GM12878 (cell line): Measurements from ENCODE around the gene CATSPERD. TPM values are rescaled to one million over a fixed set of nuclear protein-coding genes. Genes with fewer than 3 reads are reported as not detected.

ENCODE experiments used
- ATAC-seq: fragments of 200-7000 bp; cut with Tn5 transposase; 3 replicates; pipeline ENCODE4 v1.9.1; 2020; ENCODE audit warnings: mild to moderate bottlenecking, moderate library complexity
- Bru-seq: library from RNA; stranded (reverse); fragments of 400-500 nt; gene quantifications from one replicate; lab custom pipeline; 2021; lab: Mats Ljungman, UMichigan
- BruChase-seq, 2 experiments: library from RNA; stranded (reverse); fragments of 400-500 nt; gene quantifications; one replicate each; lab custom pipeline; 2021; lab: Mats Ljungman, UMichigan
- BruUV-seq: library from RNA; stranded (reverse); fragments of 400-500 nt; replicated peaks from 2 replicates; lab custom pipeline; 2021; lab: Mats Ljungman, UMichigan
- CTCF ChIA-PET: fragments of 300-600 bp; sonication (Branson Sonifier 250); formaldehyde crosslinking; extraction: SDS; loops from one replicate; lab custom pipeline; 2021; ENCODE audit warnings: inconsistent platforms; lab: Yijun Ruan, JAX
- POLR2A ChIA-PET: fragments of 350-600 bp; formaldehyde crosslinking; extraction: SDS; loops from one replicate; lab custom pipeline; 2021; ENCODE audit warnings: inconsistent platforms; lab: Charles Lee
- RAD21 ChIA-PET: fragments of 300-600 bp; sonication (Branson Sonifier 250); formaldehyde crosslinking; loops from one replicate; lab custom pipeline; 2023; ENCODE audit warnings: antibody characterized with exemption; ENCODE audit not compliant: unreplicated experiment; lab: Charles Lee
- SMC1A ChIA-PET: fragments of 300-600 bp; sonication (Branson Sonifier 250); formaldehyde crosslinking; loops from one replicate; lab custom pipeline; 2023; ENCODE audit not compliant: unreplicated experiment, uncharacterized antibody; lab: Charles Lee
- DNase-seq: peaks from one replicate; pipeline ENCODE4 v3.0.0-alpha.2; 2011; ENCODE audit warnings: low read depth, low spot score
- FAIRE-seq: peaks from 3 replicates; lab custom pipeline; 2011; peaks lifted over from hg19 to GRCh38; lab: Jason Lieb, UNC
- H2AFZ ChIP-seq: 2 replicates; pipeline ENCODE4 v1.6.0; 2011; ENCODE audit warnings: low read depth, low read length, control low read depth; ENCODE audit not compliant: control insufficient read depth
- H3K27ac ChIP-seq: 2 replicates; pipeline ENCODE4 v1.5.1; 2011; ENCODE audit warnings: control low read depth; ENCODE audit not compliant: control insufficient read depth, insufficient read depth
- H3K27me3 ChIP-seq, 2 experiments: replicated peaks in 1 of 2; 2 replicates each; pipeline versions ENCODE4 v1.6.0 to v1.6.1; 2011; ENCODE audit warnings: low read length in 1 of 2; ENCODE audit not compliant: control insufficient read depth in 2 of 2, insufficient read depth in 2 of 2
- H3K36me3 ChIP-seq, 2 experiments: 2 replicates each; pipeline ENCODE4 v1.5.1; 2011; ENCODE audit warnings: low read length in 1 of 2; ENCODE audit not compliant: control insufficient read depth in 2 of 2, insufficient read depth in 2 of 2
- H3K4me1 ChIP-seq: 2 replicates; pipeline ENCODE4 v1.6.1; 2011; ENCODE audit warnings: mild to moderate bottlenecking, low read length, moderate library complexity, mixed read lengths; ENCODE audit not compliant: control insufficient read depth, insufficient read depth
- H3K4me2 ChIP-seq: 2 replicates; pipeline ENCODE4 v1.6.0; 2011; ENCODE audit warnings: control low read depth; ENCODE audit not compliant: control insufficient read depth, insufficient read depth
- H3K4me3 ChIP-seq: fragments of 200-600 bp; sonication (generic); 2 replicates; pipeline ENCODE4 v1.5.1; 2016
- H3K79me2 ChIP-seq: 2 replicates; pipeline ENCODE4 v1.6.0; 2011; ENCODE audit warnings: low read length; ENCODE audit not compliant: control insufficient read depth, insufficient read depth
- H3K9ac ChIP-seq: 2 replicates; pipeline ENCODE4 v1.8.0; 2011; ENCODE audit warnings: low read length, control low read depth, mixed read lengths; ENCODE audit not compliant: control insufficient read depth, insufficient read depth
- H3K9me3 ChIP-seq: replicated peaks from 3 replicates; pipeline ENCODE4 v1.5.1; 2011; ENCODE audit warnings: mild to moderate bottlenecking, low read length; ENCODE audit not compliant: control insufficient read depth, insufficient read depth
- H4K20me1 ChIP-seq: 2 replicates; pipeline ENCODE4 v1.6.0; 2011; ENCODE audit not compliant: control insufficient read depth, insufficient read depth
- ATF7 ChIP-seq: fragments of 450-650 bp; IDR thresholded peaks from 2 replicates; pipeline ENCODE4 v1.6.1; 2016; ENCODE audit warnings: low read depth, mild to moderate bottlenecking
- BACH1 ChIP-seq: fragments of 450-650 bp; IDR thresholded peaks from 2 replicates; pipeline ENCODE4 v1.6.1; 2017; ENCODE audit warnings: mild to moderate bottlenecking, borderline replicate concordance
- BCL11A ChIP-seq: IDR thresholded peaks from 2 replicates; pipeline ENCODE4 v1.6.1; 2011; ENCODE audit warnings: low read depth, low read length
- DPF2 ChIP-seq: fragments of 450-650 bp; IDR thresholded peaks from 2 replicates; pipeline ENCODE4 v1.6.1; 2017; ENCODE audit warnings: mild to moderate bottlenecking
- GATAD2B ChIP-seq: fragments of 450-650 bp; conservative IDR thresholded peaks from 2 replicates; pipeline ENCODE4 v1.6.1; 2017; ENCODE audit warnings: low read depth, mild to moderate bottlenecking, moderate library complexity
- IRF4 ChIP-seq: IDR thresholded peaks from 2 replicates; pipeline ENCODE4 v1.6.1; 2011; ENCODE audit warnings: low read depth, low read length
- RAD21 ChIP-seq: IDR thresholded peaks from 2 replicates; pipeline ENCODE4 v1.6.1; 2011; ENCODE audit warnings: mild to moderate bottlenecking, low read depth, low read length, moderate library complexity; ENCODE audit not compliant: insufficient read depth
- RB1 ChIP-seq: fragments of 450-650 bp; formaldehyde crosslinking; IDR thresholded peaks from 2 replicates; pipeline ENCODE4 v1.6.1; 2017; ENCODE audit warnings: mild to moderate bottlenecking, borderline replicate concordance
- SIN3A ChIP-seq: IDR thresholded peaks from 2 replicates; pipeline ENCODE4 v1.6.1; 2012; ENCODE audit warnings: low read depth, low read length, improper control_type of control experiment
- SMC3 ChIP-seq: IDR thresholded peaks from 2 replicates; pipeline ENCODE4 v1.6.1; 2011; ENCODE audit warnings: low read length, improper control_type of control experiment, borderline replicate concordance
- WGBS: methylation state at CpG from one replicate; pipeline ENCODE4 v1.1.6; 2016; ENCODE audit warnings: low lambda C conversion rate; ENCODE audit not compliant: insufficient replicate concordance, insufficient coverage; ENCODE audit errors: missing lambda C conversion rate; 5-methylcytosine and 5-hydroxymethylcytosine counted together
- in situ Hi-C: fragments of 300-500 bp; cut with MboI; formaldehyde crosslinking; loops from 9 replicates; pipeline ENCODE4 v1.14.3; 2018; ENCODE audit warnings: mixed read lengths
- intact Hi-C: fragments of 100-400 bp; cut with micrococcal nuclease; formaldehyde crosslinking; loops from one replicate; pipeline ENCODE4 v1.14.2; 2022; ENCODE audit not compliant: unreplicated experiment
- long read RNA-seq, 2 experiments: library from polyadenylated mRNA; unstranded; transcript quantifications; one replicate each; pipeline ENCODE4 v2.0.0, GENCODE V29; 2019 to 2020
- polyA minus RNA-seq, 3 experiments: library from RNA; depleted of rRNA, polyadenylated mRNA; stranded (reverse); fragments of >200 nt; gene quantifications; 2 replicates each; pipeline ENCODE4 v1.2.3, GENCODE V29; 2011
- polyA plus RNA-seq, 11 experiments: library from polyadenylated mRNA; depleted of rRNA in 4 of 11; unstranded in 6 of 11; stranded (reverse) in 5 of 11; fragments of >200 nt; fragmentation: Nextera tagmentation in 4 of 11; fragmentation: Illumina TruSeq in 1 of 11; extraction: Ambion mirVana in 4 of 11; extraction: Trizol in 1 of 11; gene quantifications; 1 replicate in 1 of 11; 2 replicates in 10 of 11; pipeline versions ENCODE4 v1.2.1 to v1.2.3, GENCODE V29; 2011 to 2016; ENCODE audit warnings: inconsistent platforms in 2 of 11, missing spikeins in 2 of 11, low read depth in 1 of 11
- total RNA-seq, 4 experiments: library from RNA; depleted of rRNA in 3 of 4; stranded (reverse); fragments of >200 nt in 3 of 4; fragmentation: Illumina TruSeq in 1 of 4; extraction: Trizol in 1 of 4; gene quantifications; 2 replicates each; pipeline versions ENCODE4 v1.2.1 to v1.2.3, GENCODE V29; 2013 to 2021
- TF ChIP-seq, protein P1 (sequence below): fragments of 450-650 bp; IDR thresholded peaks from 2 replicates; pipeline ENCODE4 v1.6.1; 2017; ENCODE audit warnings: low read depth, mild to moderate bottlenecking, moderate library complexity
- TF ChIP-seq, protein P2 (sequence below): IDR thresholded peaks from 2 replicates; pipeline ENCODE4 v1.6.1; 2012; ENCODE audit warnings: low read depth, low read length, improper control_type of control experiment

CATSPERD gene, protein sequence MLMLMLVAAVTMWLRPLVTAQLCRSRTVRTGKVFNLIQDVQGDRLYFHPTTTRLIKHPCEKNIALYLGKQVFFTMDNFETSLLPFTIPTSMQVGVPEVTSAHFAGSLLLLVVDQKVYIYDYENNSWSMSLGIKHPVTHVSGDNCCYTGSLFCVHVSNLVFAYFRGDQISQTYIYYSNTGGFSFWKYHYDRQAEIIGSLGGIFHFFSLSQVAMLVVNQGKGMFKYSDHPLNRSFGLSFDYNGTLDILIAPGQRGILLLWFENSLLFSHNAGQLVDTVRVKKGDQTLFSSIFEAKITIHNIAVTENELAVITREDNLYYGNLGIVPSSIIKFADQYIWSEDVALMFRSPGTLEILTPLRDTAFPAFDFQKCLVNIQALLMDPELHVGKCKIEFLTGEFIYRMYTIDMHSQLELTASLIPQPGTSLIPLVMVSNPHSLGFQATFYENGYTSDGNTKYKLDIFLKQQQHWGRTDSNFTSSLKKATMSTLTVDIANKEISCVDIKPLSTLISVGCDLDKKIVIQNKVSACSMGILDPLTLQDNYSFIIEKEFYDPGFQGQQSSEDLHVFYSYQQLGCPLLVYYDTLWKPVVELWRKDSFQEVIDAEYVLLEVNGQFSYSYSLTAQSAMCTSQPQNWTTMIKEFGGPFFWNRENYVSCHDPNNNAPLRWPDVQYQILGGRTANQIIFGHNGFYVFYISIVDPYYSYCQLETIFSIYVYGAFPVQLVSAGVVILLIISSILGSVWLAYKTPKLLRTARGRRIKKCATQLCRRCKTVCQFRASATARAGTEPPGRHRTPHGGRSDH
- not detected in 2 replicates for total RNA-seq (2013; cell fraction: nucleolus; rRNA removed)
- not detected in 2 replicates for total RNA-seq (2014; rRNA removed)
- total RNA-seq (2014; rRNA removed; fragmentation: Illumina TruSeq; extraction: Trizol), result not detected in 2 replicates
- 0.10 TPM in 1 of 2 replicates, not detected in the other for total RNA-seq (2021)
- not detected for polyA plus RNA-seq (2011; ENCODE audit: low read depth)
- 0.11 TPM in 1 of 2 replicates, not detected in the other for polyA plus RNA-seq (2011; rRNA removed)
- 0.06 and 0.07 TPM in 2 replicates for polyA plus RNA-seq (2011; cell fraction: cytosol; rRNA removed)
- 0.34 TPM in 1 of 2 replicates, not detected in the other for polyA plus RNA-seq (2011; cell fraction: nucleus; rRNA removed)
- 0.06 TPM in 1 of 2 replicates, not detected in the other for polyA plus RNA-seq (2012)
- not detected in 2 replicates for polyA plus RNA-seq (2014; fragmentation: Illumina TruSeq; extraction: Trizol)
- polyA plus RNA-seq (2014; fragmentation: Nextera tagmentation; extraction: Ambion mirVana), result under 1 TPM in 1 of 2 experiments, not detected in 1; 0.02 TPM
- polyA plus RNA-seq (2014; rRNA removed), result 0.06 TPM in 1 of 2 replicates, not detected in the other
- polyA plus RNA-seq (2016; fragmentation: Nextera tagmentation; extraction: Ambion mirVana), result under 1 TPM; 0.21 to 0.38 TPM
- polyA minus RNA-seq (2011; rRNA and poly(A)+ RNA removed), result 0.10 TPM in 1 of 2 replicates, not detected in the other
- not detected in 2 replicates for polyA minus RNA-seq (2011; cell fraction: cytosol; rRNA and poly(A)+ RNA removed)
- not detected in 2 replicates for polyA minus RNA-seq (2011; cell fraction: nucleus; rRNA and poly(A)+ RNA removed)
- Bru-seq, nascent RNA, result percentile 21 among the genes with signal in this experiment
- BruChase-seq, experiment 1, labeled RNA remaining after a 6-hour chase, result percentile 20 among the genes with signal in this experiment
- BruChase-seq, experiment 2, labeled RNA remaining after a 2-hour chase, result percentile 20 among the genes with signal in this experiment
- long read RNA-seq, experiment 1, result 0 reads
- long read RNA-seq, experiment 2, result 0 reads

DNA sequence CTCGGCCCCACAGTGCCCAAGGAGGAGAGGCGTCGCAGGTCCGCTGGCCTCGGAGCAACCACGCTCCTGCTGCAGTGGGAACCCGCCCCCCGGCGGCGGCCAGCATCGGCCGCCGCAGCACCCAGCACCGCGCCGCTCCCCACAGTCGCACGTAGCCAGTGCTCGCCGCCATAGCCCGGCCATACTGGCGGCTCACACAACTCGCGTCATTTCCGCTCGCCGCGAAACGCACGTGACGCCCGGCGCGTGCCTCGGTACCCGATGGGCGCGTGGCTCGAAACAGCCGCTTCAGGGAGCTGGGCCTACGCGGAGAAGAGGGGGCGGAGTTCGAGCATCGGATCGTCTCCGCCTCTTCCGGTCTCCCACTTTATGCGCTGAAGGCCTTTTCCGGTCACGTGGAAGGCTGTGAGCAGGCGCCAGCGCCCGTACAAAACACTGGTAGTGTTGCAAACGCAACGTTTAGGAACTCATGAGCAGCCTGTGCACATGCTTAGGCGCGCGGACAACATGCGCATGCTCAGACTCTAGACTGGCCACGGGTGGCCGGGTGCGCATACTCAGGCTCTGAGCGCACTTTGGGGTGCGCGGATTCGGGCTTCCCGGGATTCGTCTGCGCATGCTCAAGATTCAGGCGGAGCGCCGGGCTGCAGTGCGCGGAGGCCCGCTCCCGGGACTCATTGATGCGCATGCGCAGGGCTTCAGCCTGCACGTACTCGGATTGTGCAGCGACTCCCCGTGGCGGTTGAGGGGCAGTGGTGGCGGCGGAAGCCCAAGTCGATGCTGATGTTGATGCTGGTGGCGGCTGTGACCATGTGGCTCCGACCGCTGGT is at the start of gene CATSPERD, which contains the start of gene LONP1:
TSS of gene CATSPERD (plus strand) at position 677 of the 830 bp plus-strand sequence. CDS start at position 778, 101 bp downstream.
TSS of gene LONP1 (minus strand) at position 186 of the 830 bp plus-strand sequence. CDS start at position 172, 14 bp downstream.
- FAIRE-seq, result peak; percentile 61
- peaks cover 0 to 7% of the 10 kb centered on the region in 2 experiments; a peak in 1 of 4 replicates for H3K36me3 ChIP-seq
- peak within 1 kb of the TSS; percentile 98 for H3K4me3 ChIP-seq
- intact Hi-C loops, result loop anchor here (1.0 to 2.0 kb wide), 2 partner anchors 29 to 70 kb away; partner anchors contain the start of gene RPL36
- H4K20me1 ChIP-seq, result 0 out of 2 replicates have a peak, but pooled peaks cover 3% of the 10 kb centered on the region
- in situ Hi-C loops, result no loop called here
- peak; percentile 95 for DNase-seq
- ChIA-PET SMC1A (interaction anchor here (1.4 kb wide), 1 partner anchor 34 kb away, joined by 5 read pairs; no protein-coding TSS in a partner anchor), CTCF (interaction anchor here (0.6 to 6.7 kb wide), 8 partner anchors 30 to 561 kb away, joined by 3 to 74 read pairs (median 4); partner anchors contain the start of genes DUS3L, RPL36, SAFB and SAFB2), RAD21 (interaction anchor here (1.2 to 1.8 kb wide), 3 partner anchors 30 to 140 kb away, joined by 3 to 7 read pairs (median 5); partner anchors contain the start of gene RPL36), POLR2A (interaction anchor here (0.7 to 1.7 kb wide), 6 partner anchors 31 to 184 kb away, joined by 3 to 14 read pairs (median 4); partner anchors contain the start of genes NDUFA11, RPL36, SAFB2 and VMAC)
- H3K9ac ChIP-seq, result peak within 1 kb of the TSS; percentile 98
- no peaks in the 10 kb centered on the region for H3K9me3 ChIP-seq
- peaks cover 4% of the 10 kb centered on the region for H3K4me1 ChIP-seq
- BruUV-seq, result no TSS peak
- H2AFZ ChIP-seq, result peak within 1 kb of the TSS; percentile 100
- peak within 1 kb of the TSS; percentile 91 for H3K27ac ChIP-seq
- WGBS, result 1% methylated on average over 88 of the region's 90 CpGs
- no peaks in the 10 kb centered on the region for H3K27me3 ChIP-seq
- H3K79me2 ChIP-seq, result peaks cover 42% of the 10 kb centered on the region
- peak within 1 kb of the TSS; percentile 77 for H3K4me2 ChIP-seq
- ATAC-seq, result peak; percentile 94
- TF ChIP-seq GATAD2B (peak; percentile 22; the same call in 1 of the 2 replicates), IRF4 (peak; percentile 72), DPF2 (peak; percentile 45; the same call in 1 of the 2 replicates), RB1 (peak; percentile 53; the same call in 1 of the 2 replicates), RAD21 (peak; percentile 22; the same call in 1 of the 2 replicates), SMC3 (peak; percentile 38; the same call in 1 of the 2 replicates), BACH1 (peak; percentile 54; the same call in 1 of the 2 replicates), BCL11A (no peak), ATF7 (peak; percentile 27; the same call in 1 of the 2 replicates), SIN3A (peak; percentile 93)
- TF ChIP-seq, protein P1, sequence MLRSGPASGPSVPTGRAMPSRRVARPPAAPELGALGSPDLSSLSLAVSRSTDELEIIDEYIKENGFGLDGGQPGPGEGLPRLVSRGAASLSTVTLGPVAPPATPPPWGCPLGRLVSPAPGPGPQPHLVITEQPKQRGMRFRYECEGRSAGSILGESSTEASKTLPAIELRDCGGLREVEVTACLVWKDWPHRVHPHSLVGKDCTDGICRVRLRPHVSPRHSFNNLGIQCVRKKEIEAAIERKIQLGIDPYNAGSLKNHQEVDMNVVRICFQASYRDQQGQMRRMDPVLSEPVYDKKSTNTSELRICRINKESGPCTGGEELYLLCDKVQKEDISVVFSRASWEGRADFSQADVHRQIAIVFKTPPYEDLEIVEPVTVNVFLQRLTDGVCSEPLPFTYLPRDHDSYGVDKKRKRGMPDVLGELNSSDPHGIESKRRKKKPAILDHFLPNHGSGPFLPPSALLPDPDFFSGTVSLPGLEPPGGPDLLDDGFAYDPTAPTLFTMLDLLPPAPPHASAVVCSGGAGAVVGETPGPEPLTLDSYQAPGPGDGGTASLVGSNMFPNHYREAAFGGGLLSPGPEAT, result peak; percentile 97
- TF ChIP-seq, protein P2, sequence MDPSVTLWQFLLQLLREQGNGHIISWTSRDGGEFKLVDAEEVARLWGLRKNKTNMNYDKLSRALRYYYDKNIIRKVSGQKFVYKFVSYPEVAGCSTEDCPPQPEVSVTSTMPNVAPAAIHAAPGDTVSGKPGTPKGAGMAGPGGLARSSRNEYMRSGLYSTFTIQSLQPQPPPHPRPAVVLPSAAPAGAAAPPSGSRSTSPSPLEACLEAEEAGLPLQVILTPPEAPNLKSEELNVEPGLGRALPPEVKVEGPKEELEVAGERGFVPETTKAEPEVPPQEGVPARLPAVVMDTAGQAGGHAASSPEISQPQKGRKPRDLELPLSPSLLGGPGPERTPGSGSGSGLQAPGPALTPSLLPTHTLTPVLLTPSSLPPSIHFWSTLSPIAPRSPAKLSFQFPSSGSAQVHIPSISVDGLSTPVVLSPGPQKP, result peak; percentile 11
